Thyroid gland (tissue), 4 donors: ENCODE measurements around the gene STK38L. TPM values are rescaled to one million over a fixed set of nuclear protein-coding genes. Genes with fewer than 3 reads are reported as not detected.

Source experiments
- DNase-seq, 2 donors: peaks; one replicate each; pipeline ENCODE4 v3.0.0-alpha.2; 2019
- H3K27ac ChIP-seq, 3 donors: fragments of 200-600 bp; sonication (generic); 1 replicate in 2 of 3; 2 replicates in 1 of 3; pipeline ENCODE4 v1.5.1; 2016 to 2019; ENCODE audit warnings: mild to moderate bottlenecking in 1 of 3, moderate library complexity in 1 of 3
- H3K27me3 ChIP-seq: fragments of 200-600 bp; sonication (generic); one replicate; pipeline ENCODE4 v1.5.1; 2019
- H3K36me3 ChIP-seq, 2 donors: fragments of 200-600 bp; sonication (generic); one replicate each; pipeline ENCODE4 v1.5.1; 2016 to 2019
- H3K4me1 ChIP-seq, 2 donors: fragments of 200-600 bp; sonication (generic); one replicate each; pipeline ENCODE4 v1.5.1; 2017 to 2019
- H3K4me3 ChIP-seq, 3 donors: fragments of 200-600 bp; sonication (generic); replicated peaks in 1 of 3; 1 replicate in 2 of 3; 2 replicates in 1 of 3; pipeline ENCODE4 v1.5.1; 2016; ENCODE audit warnings: mild to moderate bottlenecking in 1 of 3
- H3K9me3 ChIP-seq: fragments of 200-600 bp; sonication (generic); one replicate; pipeline ENCODE4 v1.5.1; 2017
- POLR2A ChIP-seq, 2 donors: fragments of 450-650 bp; IDR thresholded peaks; one replicate each; pipeline ENCODE4 v1.6.1; 2017; ENCODE audit warnings: antibody characterized with exemption in 2 of 2, mild to moderate bottlenecking in 2 of 2, moderate library complexity in 1 of 2
- WGBS, 2 donors: methylation state at CpG; one replicate each; pipeline ENCODE4 v1.1.5; 2017; 5-methylcytosine and 5-hydroxymethylcytosine counted together
- intact Hi-C: fragments of 100-400 bp; cut with DNase I; formaldehyde crosslinking; loops from one replicate; pipeline ENCODE4 v1.15.1; 2023
- total RNA-seq, 4 donors: library from RNA; depleted of rRNA; stranded (reverse); fragments of >200 nt; gene quantifications; one replicate each; pipeline ENCODE4 v1.2.3, GENCODE V29; 2016
- TF ChIP-seq, protein P1 (sequence below), 6 experiments: fragments of 200-600 bp in 3 of 6; fragments of 450-650 bp in 3 of 6; sonication (generic) in 3 of 6; IDR thresholded peaks; one replicate each; pipeline ENCODE4 v1.5.1; 2016 to 2019; ENCODE audit warnings: antibody characterized with exemption in 6 of 6, mild to moderate bottlenecking in 2 of 6, inconsistent platforms in 1 of 6, moderate library complexity in 1 of 6

The STK38L gene
- total RNA-seq, 4 donors from 2014 or later: 20.1 to 42.2 (median 27.0) TPM

DNA sequence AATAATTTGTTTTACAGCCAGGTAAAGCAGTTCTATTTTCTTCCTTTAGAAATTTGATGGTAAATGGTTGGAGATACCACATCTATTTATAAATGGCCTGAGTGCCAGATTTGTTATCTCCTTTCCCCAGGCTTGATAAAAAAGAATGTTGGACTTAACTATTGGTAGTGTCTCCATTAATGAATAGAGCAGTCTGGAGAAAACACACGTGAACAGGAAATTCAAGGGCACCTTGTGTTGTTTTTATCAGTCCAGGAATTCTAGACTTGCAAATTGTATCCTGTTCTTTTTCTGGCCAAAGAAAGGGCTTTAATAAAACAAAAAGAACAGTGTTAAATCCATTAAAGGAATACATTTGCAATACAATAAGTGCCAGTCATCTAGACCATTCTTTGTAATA lies 47.8 kb downstream of the STK38L start:
- TF ChIP-seq, protein P1, sequence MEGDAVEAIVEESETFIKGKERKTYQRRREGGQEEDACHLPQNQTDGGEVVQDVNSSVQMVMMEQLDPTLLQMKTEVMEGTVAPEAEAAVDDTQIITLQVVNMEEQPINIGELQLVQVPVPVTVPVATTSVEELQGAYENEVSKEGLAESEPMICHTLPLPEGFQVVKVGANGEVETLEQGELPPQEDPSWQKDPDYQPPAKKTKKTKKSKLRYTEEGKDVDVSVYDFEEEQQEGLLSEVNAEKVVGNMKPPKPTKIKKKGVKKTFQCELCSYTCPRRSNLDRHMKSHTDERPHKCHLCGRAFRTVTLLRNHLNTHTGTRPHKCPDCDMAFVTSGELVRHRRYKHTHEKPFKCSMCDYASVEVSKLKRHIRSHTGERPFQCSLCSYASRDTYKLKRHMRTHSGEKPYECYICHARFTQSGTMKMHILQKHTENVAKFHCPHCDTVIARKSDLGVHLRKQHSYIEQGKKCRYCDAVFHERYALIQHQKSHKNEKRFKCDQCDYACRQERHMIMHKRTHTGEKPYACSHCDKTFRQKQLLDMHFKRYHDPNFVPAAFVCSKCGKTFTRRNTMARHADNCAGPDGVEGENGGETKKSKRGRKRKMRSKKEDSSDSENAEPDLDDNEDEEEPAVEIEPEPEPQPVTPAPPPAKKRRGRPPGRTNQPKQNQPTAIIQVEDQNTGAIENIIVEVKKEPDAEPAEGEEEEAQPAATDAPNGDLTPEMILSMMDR (IDR thresholded peaks at IDR 0.05): no peak
- no peak for TF ChIP-seq POLR2A (IDR thresholded peaks at IDR 0.05)
- H3K4me3 ChIP-seq: no peak overlapping the region
- intact Hi-C loops: loop anchor here (10.0 kb wide), 1 partner anchor 47 kb away; the partner anchor contains the start of gene STK38L
- 9 to 14% methylated on average over 1 of the region's 1 CpG for WGBS, 2 donors
- H3K9me3 ChIP-seq: no peaks in the 10 kb centered on the region
- H3K27ac ChIP-seq: peak overlapping the region in 2 of 3 donors; percentile 56 to 76
- H3K27me3 ChIP-seq: no peaks in the 10 kb centered on the region
- peaks cover 21 to 30% of the 10 kb centered on the region in 2 donors for H3K4me1 ChIP-seq
- DNase-seq: no peak
- H3K36me3 ChIP-seq: no peaks in the 10 kb centered on the region

DNA sequence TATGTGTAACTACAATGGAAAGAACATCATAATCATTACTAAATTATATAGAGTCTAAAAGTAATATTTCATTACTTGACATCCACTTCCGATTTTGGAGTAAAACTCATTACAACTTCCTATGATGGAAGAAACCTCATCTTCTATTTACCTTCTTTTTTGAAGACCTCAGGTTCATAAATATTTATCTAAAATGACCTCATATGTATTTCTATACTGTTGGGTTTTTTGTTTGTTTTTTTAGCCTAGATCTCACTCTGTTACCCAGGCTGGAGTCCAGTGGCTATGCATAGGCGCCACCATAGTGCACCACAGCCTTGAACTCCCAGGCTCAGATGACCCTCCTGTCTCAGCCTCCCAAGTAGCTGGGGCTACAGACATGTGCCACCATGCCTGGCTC lies 48.6 kb downstream of the STK38L start:
- 92 to 97% methylated on average over 2 of the region's 2 CpGs for WGBS, 2 donors
- H3K36me3 ChIP-seq: no peaks in the 10 kb centered on the region
- TF ChIP-seq, protein P1 (IDR thresholded peaks at IDR 0.05): no peak
- TF ChIP-seq POLR2A (IDR thresholded peaks at IDR 0.05): no peak
- H3K9me3 ChIP-seq: no peaks in the 10 kb centered on the region
- peak overlapping the region in 2 of 3 donors; percentile 56 to 76 for H3K27ac ChIP-seq
- no peak for DNase-seq
- no peak overlapping the region for H3K4me3 ChIP-seq
- peaks cover 21 to 30% of the 10 kb centered on the region in 2 donors for H3K4me1 ChIP-seq
- intact Hi-C loops: loop anchor here (10.0 kb wide), 1 partner anchor 48 kb away; the partner anchor contains the start of gene STK38L
- no peaks in the 10 kb centered on the region for H3K27me3 ChIP-seq

DNA sequence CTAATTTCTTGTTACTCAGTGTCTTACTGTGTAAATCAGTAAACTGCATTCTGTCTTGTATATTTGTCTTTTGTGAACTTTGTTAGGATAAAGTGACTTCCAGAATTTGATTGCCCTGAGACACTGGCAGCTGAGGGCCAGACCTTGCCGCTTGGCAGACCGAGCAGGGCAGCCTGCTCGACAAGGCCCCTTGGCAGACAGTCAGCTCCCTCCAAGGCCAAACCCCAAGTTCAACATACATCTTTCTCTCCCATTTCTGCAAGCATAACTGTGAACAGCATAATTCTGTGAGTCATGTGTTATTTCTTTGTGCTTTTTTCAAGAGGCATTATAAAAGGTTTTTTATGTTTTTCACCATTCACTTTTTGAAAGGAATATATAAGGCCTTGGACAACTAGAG lies 49.4 kb downstream of the STK38L start:
- Histone ChIP-seq H3K27ac (peak overlapping the region in 2 of 3 donors; percentile 4 to 76), H3K4me1 (peaks cover 21 to 30% of the 10 kb centered on the region in 2 donors), H3K27me3 (no peaks in the 10 kb centered on the region), H3K9me3 (no peaks in the 10 kb centered on the region), H3K36me3 (no peaks in the 10 kb centered on the region), H3K4me3 (no peak overlapping the region)
- intact Hi-C loops: loop anchor here (10.0 kb wide), 1 partner anchor 49 kb away; the partner anchor contains the start of gene STK38L
- 27 to 53% methylated on average over 3 of the region's 3 CpGs for WGBS, 2 donors
- TF ChIP-seq, protein P1 (IDR thresholded peaks at IDR 0.05): no peak
- peak; percentile 64 to 72 for DNase-seq

DNA sequence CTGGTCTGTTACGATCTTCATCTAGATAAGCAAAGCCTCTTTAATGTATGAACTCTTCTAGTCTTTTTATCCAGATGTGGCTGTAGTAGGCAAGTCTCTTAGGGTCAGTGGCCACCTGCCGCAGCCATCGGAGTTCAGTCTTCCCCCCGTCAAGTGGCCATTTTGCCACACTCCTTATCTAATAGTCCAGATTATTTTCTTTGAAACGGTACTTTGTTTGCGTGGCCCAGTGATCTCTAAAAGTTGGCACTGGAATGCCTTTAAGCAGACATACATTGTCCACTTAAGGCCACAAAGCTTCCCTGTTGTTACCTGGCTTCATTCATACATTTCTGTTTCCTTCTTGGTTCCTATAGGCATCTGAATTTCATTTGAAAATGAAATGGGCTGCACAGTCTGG lies 52.6 kb downstream of the STK38L start:
- peaks cover 17 to 22% of the 10 kb centered on the region in 2 donors for H3K4me1 ChIP-seq
- WGBS, 2 donors: 69 to 83% methylated on average over 6 of the region's 6 CpGs
- TF ChIP-seq, protein P1 (IDR thresholded peaks at IDR 0.05): no peak
- TF ChIP-seq POLR2A (IDR thresholded peaks at IDR 0.05): no peak
- no peak for DNase-seq
- no peak overlapping the region for H3K27ac ChIP-seq
- no peaks in the 10 kb centered on the region for H3K27me3 ChIP-seq
- H3K36me3 ChIP-seq: no peaks in the 10 kb centered on the region
- intact Hi-C loops: loop anchor here (10.0 kb wide), 1 partner anchor 52 kb away; the partner anchor contains the start of gene STK38L
- no peak overlapping the region for H3K4me3 ChIP-seq
- H3K9me3 ChIP-seq: no peaks in the 10 kb centered on the region

DNA sequence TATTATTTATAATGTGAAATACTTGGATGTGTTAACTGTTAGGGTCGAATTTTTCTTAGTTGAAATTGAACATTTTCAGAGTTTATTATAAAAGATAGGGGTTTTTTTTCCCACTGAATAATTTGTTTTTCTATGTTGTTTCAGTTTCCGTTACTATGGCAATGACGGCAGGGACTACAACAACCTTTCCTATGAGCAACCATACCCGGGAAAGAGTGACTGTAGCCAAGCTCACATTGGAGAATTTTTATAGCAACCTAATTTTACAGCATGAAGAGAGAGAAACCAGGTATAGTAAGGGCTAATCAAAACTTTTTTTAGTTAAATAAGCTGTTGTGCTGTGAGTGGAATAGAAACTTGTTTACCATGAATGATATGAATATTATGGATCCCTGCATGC lies 53.5 kb downstream of the STK38L start:
- WGBS, 2 donors: 70 to 80% methylated on average over 4 of the region's 4 CpGs
- Histone ChIP-seq H3K4me1 (peaks cover 9 to 13% of the 10 kb centered on the region in 2 donors), H3K36me3 (no peaks in the 10 kb centered on the region), H3K27ac (no peak overlapping the region), H3K9me3 (no peaks in the 10 kb centered on the region), H3K27me3 (no peaks in the 10 kb centered on the region), H3K4me3 (no peak overlapping the region)
- no peak for DNase-seq
- intact Hi-C loops: loop anchor here (10.0 kb wide), 1 partner anchor 53 kb away; the partner anchor contains the start of gene STK38L
- TF ChIP-seq POLR2A (IDR thresholded peaks at IDR 0.05): no peak
- TF ChIP-seq, protein P1 (IDR thresholded peaks at IDR 0.05): no peak
